ELF-1 (cell line): ENCODE results near the gene DIP2A.
A peak's percentile ranks its signal among the peaks of the same experiment; 100 is the strongest.

ENCODE experiments used
- DNase-seq: peaks from one replicate; pipeline ENCODE4 v3.0.0-alpha.2; 2016; ENCODE audit warnings: low read depth, low spot score

DIP2A gene

DNA sequence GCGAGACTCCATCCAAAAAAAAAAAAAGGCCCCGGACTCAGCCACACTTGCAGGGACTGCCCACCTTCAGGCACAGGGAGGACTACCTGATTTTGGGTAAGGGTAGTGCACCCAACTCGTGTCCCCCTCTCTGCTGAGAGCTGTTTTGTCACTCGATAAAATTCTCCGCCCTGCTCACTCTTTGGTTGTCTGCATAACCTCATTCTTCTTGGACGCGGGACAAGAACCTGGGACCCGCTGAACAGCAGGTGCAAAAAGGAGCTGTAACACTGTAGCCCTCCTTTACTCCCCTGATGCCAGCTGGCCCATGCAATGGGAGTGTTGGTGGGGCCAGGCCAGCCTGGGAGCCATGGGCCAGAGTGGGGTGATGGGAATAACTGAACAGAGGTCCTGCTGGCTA, 135.6 kb downstream of the DIP2A start:
- DNase-seq = no peak

DNA sequence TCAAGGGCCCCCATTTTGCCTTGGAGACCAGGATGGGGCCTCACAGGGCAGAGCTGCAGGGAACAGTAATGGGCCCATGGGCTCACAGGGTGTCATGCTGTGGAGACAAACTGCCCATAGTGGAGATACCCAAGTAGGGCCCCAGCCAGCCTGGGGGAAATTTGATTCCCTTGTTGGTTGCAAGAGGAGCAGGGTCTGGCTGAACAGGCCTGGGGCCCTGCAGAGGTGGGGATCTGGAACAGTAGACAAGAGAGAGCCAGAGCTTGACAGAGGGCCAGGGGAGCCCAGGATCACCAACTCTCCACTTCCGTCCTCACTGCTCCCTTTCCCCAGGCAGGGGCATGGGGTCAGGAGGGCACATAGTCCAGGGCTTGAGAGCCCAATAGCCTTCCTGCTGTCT, 137.5 kb downstream of the DIP2A start:
- DNase-seq = no peak

DNA sequence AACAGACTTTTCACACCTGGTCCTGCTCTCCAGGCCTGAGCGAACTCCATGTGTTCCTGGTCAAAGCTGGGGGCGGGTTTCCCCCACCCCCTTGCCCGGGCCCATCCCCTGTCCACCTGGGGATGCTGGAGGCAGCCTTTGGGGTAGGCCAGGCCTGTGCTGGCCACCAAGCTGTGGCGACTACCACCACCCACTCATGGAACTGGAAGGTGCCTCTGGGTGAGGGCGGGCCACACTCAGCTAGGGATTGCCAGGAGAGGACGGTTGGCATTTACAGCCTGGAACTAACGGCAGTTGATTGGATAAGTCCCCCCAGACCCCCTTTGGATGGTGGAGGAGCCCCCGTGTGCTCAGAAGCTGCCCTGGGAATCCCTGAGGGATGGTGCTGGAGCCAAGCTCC, 138.3 kb downstream of the DIP2A start:
- no peak for DNase-seq

DNA sequence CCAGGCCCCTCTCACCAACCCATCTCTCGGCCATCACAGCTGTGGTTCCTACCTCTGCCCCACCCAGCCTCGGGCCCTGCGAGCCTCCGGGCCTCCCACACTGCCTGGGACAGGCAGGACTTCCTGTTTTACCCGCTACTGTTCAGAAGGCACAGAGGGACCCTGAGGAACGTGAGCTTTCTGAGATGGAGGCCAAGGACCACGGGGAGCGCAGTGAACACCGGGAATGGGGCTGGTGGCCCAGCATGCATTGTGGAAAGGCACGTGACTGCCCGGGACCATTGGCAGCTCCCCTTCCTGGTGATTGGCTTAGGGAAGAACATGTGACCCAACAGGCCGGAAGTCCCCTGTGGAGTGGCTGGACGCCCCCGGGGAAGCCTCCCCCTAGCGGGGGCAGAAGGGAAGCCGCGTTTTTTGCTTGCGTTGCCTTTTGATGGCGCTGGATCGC, 139.2 kb downstream of the DIP2A start:
- no peak for DNase-seq

DNA sequence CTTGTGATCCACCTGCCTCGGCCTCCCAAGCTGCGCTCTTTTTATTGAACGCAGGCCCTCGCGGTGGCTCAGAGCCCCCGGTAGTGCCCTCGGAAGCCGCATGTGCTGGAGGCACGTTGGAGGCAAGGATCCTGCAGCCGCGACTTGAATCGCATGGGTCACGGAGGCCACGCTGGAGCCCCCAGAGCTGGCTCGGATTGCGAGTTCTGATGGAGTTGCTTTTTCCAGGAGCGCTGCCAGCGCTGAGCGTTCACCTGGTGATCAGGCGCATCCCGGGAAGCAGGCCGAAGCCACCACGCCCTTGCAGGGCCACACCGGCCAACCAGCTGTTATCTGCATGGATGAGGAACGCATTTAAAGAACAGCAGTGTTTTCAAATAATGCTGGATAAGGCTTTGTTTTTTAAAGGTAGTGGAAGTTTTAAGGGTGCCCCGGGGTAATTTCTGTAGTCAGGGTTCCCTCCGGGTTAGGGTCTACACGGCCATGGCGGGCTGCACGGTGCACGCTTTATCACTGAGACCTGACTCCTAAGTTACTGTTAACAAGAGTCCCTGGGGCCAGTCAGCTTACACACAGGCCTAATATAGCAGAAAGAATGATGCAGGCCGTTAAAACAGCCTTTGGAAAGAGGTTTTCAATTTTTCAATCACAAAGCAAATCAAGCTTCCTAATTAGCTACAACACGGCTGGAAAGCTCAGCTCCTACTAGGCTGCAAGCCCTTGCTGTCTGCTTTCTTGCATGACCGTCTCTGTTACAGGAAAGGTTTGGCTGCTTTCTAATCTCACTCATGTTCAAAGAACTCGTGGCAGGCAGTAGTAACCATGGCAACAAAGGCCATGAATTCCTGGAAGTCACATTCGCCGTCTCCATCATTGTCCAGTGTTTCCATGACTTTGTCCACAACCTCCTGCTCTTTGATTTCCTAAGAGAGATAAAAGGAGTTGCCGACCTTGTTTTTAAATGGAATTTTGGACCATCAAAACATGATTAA, 140.2 kb downstream of the DIP2A start:
- DNase-seq = peak; percentile 32

DNA sequence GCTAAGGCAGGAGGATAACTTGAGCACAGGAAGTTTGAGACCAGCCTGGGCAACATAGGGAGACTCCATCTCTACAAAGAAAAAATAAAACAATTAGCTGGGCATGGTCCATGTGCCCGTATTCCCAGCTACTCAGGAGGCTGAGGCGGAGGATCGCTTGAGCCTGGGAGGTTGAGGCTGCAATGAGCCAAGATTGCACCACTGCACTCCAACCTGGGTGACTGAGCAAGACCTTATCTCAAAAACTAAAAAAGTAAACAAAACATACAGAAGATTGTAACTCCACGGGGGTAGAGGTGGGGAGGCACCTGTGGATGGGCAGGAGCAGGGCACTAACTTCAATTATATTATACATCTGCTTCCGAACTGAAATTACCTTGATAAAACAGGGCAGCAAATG, 141.6 kb downstream of the DIP2A start:
- no peak for DNase-seq

DNA sequence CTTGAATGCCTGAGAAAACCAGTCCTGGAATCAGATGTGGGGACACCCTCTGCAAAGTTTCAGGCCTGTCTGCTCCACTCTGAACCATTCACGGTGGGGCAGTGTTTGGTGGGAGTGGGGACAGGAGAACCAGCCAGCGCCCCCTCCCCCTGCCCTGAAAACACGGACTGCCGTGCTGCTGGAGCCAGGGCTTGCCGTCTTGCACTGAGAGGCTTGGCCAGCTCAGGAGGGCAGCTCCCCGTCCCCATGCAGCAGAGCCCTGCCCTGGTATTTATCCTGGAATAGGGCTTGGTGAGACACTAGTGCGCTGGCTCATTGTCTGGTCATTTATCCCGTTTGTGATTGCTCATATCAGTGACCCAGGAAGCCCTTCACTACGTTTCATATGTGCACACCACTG, 142.3 kb downstream of the DIP2A start:
- no peak for DNase-seq

DNA sequence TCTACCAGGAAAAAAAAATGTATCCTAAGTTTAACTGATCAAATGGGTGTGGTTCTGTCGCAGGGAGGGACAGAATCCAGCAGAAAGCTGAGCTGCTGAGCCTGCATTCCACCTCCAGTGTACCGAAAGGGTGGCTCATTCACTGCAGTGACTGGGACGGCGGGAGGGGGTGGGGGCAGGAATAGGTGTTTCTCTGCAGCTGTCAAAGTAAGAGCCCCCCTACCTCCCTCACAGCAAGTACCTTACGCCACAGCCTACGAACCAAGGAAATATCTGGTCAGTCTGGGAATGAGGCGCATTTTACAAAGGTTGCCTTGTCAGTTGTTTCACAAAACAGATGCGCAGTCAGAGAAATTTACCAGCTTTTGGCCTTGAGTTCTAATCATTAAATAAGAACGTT, 144.5 kb downstream of the DIP2A start:
- DNase-seq = peak; percentile 21

DNA sequence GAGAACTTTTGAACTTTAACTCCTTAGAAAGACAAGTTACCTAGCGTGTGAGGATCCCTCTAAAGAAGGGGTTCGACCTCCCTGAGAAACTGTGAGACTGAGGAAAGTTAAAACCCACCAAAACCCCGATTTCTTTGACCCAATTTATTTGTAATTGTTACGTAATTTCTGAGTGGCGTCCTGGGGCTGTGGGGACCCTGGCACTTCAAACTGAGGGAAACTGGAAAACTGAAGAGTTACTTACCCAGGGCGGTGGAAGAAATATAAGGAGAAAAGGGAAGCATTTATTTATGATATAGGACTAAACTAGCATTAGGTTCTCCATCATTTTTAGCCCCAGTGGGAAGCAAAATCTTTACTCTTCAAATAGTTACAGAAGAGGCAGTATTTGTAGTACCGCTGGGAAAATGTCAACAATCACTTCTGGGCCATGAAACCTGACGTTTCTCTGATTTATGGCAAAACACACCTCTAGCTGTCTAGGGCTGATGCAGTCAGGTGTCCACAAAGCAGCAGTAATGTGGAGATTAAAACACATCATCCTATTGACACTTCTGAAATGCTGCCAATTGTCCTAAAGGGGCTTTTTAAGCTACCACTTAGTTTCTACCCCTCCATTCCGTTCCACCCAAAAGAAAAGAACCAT, 145.8 kb downstream of the DIP2A start:
- no peak for DNase-seq

DNA sequence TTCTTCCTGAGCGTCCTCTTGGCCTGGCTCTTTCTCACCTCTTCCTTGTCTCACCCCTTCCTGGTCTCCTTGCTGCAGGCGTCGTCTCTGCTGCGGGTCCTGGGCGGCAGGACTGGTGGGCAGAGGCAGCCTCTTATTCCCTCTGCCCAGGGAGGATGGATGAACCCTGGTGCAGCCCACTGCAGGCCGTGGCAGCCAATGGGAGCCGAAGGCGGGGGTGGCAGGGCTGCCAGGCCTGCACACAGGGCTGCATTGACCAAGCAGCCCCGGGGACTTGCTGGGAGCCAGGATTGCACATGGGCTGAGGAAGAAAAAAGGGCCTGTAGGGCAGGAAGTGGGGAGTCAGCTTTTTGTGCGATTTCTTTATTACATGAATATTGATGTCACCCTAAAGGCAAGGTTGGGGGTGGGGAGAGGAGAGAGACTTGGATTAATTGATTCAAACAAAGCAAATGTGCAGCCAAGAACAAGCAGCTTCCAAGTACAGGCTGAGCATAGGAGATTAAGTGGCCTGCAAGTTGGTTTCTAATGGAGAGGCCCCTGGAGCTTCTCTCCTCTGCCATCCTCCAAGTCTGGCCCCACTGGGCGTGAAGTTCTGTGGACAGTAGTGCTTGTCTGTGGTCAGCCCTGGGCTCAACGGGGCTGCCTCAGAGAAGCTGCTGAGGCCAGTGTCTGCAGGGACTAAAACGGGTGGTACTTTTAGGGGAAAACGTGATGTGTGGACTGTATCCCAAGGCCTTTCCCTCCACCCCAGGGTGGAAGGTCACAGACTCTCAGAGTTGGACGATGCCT, 146.5 kb downstream of the DIP2A start, which contains the start of gene S100B:
Gene S100B, minus strand, starts transcription at position 108 of the 792 bp plus-strand sequence. CDS start 2,667 bp downstream, outside the sequence.
- DNase-seq = no peak

DNA sequence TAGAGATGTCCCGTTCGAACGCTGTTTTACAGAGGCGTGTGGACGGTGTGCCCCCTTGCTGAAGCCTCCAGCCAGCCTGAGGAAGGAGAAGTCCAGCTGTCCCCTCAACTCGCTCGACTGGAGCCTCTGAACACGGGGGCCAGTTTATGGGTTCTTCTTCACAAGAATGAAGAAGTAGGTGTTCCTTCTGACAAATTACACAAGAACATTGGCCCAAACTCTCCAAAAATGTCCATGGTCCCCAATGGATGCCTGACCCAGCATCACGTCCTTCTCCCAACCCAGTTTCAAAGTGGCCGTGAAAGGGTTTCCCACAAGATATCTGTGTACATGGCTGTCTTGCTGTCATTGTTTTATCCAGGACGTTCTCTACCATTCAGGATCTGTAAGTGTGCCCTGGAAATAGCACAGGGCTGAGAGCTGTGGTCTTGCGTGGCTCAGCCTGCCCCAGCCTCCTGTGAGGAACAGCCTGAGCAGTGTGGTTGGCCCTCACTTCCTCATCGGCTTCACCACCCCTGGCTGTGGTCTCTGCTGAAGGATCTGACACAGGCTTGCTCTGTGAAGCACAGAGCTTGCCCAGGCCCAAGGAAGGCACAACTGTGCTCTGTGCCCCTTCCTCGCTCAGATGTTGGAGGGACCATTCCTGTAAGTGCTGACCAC, 147.2 kb downstream of the DIP2A start:
- no peak for DNase-seq

DNA sequence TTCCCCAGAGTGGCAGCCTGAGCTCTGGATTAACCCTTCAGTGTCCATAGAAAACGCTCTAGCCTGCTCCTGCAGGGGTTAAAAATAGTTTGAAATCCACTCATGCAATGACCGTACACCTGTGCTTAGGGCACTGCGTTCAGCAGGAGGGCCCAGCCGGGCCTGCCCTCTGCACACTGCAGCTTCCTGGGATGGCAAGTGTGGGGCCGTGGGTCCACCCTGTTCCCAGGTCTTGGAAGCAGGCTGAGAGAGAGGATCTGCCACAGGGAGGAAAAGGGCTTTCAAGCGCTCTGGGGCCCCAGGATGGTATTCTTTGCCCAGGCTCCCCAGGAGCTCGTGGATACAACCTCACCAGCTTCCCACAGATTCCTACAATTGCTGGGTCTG, 147.7 kb downstream of the DIP2A start:
- no peak for DNase-seq

DNA sequence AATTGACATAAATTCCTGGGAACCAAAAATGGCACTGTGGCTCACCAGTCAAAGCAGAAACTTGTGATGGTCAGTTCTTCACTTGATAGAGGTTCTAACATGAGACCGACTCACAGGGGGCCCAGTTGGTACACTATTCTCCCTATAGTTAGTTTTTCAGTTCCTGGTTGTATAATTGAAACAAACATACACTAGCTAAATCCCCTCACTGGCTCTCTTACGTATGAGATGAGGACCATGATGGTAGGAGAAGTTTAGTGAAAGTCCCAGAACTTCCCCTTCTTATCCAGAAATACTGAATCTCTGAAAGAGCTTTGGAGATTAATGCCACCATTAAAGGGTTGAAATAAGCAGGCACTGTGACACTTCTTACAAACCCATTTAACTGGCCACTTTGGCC, 148.9 kb downstream of the DIP2A start:
- DNase-seq = no peak

DNA sequence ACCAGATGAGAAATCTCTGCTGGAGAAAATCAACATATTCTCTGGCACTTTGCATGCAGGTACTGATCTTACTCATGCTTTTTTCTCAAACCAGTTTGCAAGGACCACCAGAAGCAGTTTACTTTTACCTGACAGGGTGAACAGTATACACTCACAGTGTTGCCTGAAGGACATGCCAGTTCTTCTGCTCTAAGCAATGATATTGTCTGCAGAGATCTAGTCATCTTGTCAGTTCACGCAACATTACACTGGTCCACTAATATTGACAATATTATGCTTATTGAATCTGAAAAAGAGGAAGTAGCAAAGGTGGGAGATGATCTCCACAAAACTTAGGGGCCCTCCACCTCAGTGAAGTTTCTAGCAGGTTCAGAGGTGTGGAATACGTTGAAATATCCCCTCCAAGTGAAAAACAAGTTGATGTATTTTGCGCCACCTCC, 150.0 kb downstream of the DIP2A start:
- DNase-seq = no peak

DNA sequence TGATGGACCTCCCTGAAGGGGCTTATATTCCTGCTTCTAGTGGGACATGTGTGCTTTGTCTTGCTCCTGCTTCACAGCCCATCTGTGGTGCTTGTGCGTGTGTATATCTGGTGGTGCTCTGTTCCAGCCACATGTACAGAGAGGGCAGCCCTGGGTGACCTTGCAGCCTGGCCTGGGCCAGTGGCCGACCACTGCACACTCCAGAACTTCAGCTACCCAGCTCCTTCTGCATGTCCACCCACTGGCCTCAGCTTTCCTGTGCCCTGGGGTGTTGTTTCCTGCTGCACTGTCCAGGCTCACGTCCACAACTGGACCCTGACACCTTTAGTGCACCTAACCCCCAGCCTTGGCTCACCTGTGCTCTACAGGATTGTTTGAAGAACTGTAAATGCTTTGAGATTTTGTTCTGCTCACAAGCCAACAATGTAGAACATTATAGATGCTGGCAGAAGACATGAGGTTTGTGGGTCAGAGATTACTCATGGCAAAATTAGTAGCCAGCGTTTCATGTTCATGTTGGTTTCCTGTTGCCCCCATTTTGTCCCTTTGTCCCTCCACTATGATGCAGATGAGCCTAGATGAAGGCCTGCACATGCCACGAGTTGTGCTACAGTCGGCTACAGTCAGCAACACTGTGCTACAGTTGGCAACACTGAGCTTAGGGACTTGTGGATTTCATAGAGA, 151.5 kb downstream of the DIP2A start:
- no peak for DNase-seq

DNA sequence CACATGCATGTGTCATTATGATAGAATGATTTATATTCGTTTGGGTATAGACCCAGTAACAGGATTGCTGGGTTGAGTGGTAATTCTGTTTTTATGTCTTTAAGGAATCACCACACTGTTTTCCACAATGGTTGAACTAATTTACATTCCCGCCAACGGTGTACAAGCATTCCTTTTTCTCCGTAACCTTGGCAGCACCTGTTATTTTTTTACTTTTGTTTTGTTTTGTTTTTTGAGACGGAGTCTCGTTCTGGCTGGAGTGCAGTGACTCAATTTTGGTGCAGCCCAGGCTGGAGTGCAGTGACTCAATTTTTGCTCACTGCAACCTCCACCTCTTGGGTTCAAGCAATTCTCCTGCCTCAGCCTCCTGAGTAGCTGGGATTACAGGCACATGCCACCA, 154.7 kb downstream of the DIP2A start:
- DNase-seq = no peak

DNA sequence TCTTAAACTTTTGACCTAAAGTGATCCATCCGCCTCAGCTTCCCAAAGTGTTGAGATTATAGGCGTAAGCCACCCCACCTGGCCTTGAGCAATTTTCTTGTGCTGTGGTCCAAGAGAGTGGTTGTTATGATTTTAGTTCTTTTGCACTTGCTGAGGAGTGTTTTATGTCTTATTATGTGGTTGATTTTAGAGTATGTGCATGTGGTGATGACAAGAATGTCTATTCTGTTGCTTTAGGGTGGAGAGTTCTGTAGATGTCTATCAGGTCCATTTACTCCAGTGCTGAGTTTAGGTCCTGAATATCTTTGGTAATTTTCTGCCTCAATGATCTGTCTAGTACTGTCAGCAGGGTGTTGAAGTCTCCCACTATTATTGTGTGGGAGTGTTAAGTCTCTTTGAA, 157.4 kb downstream of the DIP2A start:
- no peak for DNase-seq

DNA sequence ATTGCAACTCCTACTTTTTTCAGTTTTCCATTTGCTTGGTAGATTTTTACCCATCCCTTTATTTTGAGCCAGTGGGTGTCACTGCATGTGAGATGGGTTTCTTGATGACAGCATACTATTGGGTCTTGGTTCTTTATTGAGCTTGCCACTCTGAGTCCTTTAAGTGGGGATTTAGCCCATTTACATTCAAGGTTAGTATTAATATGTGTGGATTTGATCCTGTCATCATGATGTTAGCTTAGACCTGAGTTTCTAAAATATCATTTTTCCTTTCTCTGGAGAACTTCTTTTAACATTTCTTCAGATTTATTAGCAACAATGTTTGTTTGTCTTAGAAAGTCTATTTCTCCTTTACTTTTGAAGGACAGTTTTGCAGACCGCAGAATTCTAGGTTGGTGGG, 158.0 kb downstream of the DIP2A start:
- DNase-seq = no peak

DNA sequence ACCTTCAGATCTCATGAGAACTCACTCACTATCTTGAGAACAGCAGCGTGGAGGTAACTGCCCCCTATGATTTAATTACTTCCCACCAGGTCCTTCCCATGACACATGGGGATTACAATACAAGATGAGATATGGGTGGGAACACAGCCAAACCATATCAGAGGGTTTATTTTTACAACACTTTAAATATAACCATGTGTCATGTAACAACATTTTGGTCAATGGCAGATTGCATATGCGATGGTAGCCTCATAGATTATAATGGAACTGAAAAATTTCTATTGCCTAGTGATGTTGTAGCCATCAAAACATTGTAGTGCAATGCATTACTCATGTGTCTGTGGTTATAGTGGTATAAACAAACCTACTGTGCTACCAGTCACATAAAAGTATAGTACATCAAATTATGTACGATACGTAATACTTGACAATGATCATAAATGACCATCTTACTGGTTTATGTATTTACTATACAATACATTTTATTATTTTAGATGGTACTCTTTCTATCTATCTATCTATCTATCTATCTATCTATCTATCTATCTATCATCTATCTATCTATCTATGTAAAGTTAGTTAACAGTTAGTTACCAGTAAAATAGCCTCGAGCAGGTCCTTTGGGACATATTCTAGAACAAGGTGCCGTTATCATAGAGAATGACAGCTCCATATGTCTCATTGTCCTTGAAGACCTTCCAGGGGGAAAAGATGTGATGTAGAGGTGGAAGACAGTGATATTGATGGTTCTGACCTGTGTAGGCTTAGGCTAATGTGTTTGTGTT, 158.8 kb downstream of the DIP2A start:
- DNase-seq = no peak

DNA sequence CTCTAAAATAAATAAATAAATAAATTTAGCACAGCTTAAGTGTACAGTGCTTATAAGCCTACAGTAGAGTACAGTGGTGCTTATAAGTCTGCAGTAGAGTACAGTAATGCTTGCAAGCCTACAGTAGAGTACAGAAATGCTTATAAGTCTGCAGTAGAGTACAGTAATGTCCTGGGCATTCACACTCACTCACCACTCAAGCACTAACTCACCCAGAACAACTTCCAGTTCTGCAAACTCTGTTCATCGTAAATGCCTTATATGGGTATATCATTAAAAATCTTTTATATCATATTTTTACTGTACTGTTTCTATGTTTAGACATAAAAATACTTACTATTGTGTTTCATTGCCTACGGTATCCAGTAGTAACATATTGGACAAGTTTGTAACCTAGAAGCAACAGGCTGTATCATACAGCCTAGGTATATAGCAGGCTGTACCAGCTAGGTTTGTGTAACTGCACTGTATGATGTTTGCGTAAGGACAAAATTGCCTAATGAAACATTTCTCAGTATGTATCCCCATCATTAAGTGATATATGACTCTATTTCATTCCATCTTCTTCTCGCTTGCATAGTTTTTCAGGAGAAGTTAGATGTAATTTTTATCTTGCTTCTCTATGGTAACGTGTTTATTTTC, 160.2 kb downstream of the DIP2A start:
- no peak for DNase-seq
